Endothelial cell of umbilical vein (primary cell): ENCODE measurements around the gene VEZT. TPM values are rescaled to one million over a fixed set of nuclear protein-coding genes. Genes with fewer than 3 reads are reported as not detected.
A peak's percentile ranks its signal among the peaks of the same experiment; 100 is the strongest.

Experiments used
- BruUV-seq: library from RNA; stranded (reverse); fragments of 400-500 nt; replicated peaks from 2 replicates; lab custom pipeline; 2021; lab: Mats Ljungman, UMichigan
- CTCF ChIA-PET: fragments of 300-600, 350-600 bp; sonication (Branson Sonifier 250); formaldehyde crosslinking; loops from one replicate; lab custom pipeline; 2021; ENCODE audit warnings: antibody characterized with exemption, inconsistent platforms; lab: Charles Lee
- POLR2A ChIA-PET: fragments of 300-600, 350-600 bp; sonication (Branson Sonifier 250); formaldehyde crosslinking; loops from one replicate; lab custom pipeline; 2021; ENCODE audit warnings: antibody characterized with exemption, inconsistent platforms; lab: Charles Lee
- DNase-seq: peaks from one replicate; pipeline ENCODE4 v3.0.0-alpha.2; 2011; ENCODE audit warnings: low read depth, low spot score
- FAIRE-seq: peaks from 2 replicates; lab custom pipeline; 2011; peaks lifted over from hg19 to GRCh38; lab: Jason Lieb, UNC
- H2AFZ ChIP-seq: 2 replicates; pipeline ENCODE4 v1.6.0; 2012; ENCODE audit warnings: low read depth, low read length, control low read depth, inconsistent platforms
- H3K27ac ChIP-seq: 2 replicates; pipeline ENCODE4 v1.5.1; 2011; ENCODE audit warnings: low read depth, mild to moderate bottlenecking, control low read depth, low read length, moderate library complexity; ENCODE audit not compliant: insufficient read depth
- H3K27me3 ChIP-seq, 2 experiments: 2 replicates each; pipeline versions ENCODE4 v1.6.0 to v1.6.1; 2011; ENCODE audit warnings: low read length in 2 of 2, mixed read lengths in 1 of 2; ENCODE audit not compliant: control insufficient read depth in 2 of 2, insufficient read depth in 2 of 2
- H3K36me3 ChIP-seq, 2 experiments: 2 replicates in 1 of 2; 3 replicates in 1 of 2; pipeline ENCODE4 v1.5.1; 2011; ENCODE audit warnings: low read length in 2 of 2, mild to moderate bottlenecking in 1 of 2, moderate library complexity in 1 of 2; ENCODE audit not compliant: control insufficient read depth in 2 of 2, insufficient read depth in 2 of 2; ENCODE audit errors: extremely low read depth in 1 of 2
- H3K4me1 ChIP-seq: 3 replicates; pipeline ENCODE4 v1.5.1; 2011; ENCODE audit warnings: mild to moderate bottlenecking, low read length; ENCODE audit not compliant: control insufficient read depth, insufficient read depth; ENCODE audit errors: extremely low read depth
- H3K4me2 ChIP-seq: 2 replicates; pipeline ENCODE4 v1.6.1; 2011; ENCODE audit warnings: low read length, control low read depth, mixed read lengths; ENCODE audit not compliant: insufficient read depth
- H3K4me3 ChIP-seq, 3 experiments: fragments of 200-600 bp in 1 of 3; sonication (generic), shearing (Covaris generic) in 1 of 3; replicated peaks in 1 of 3; 2 replicates each; pipeline ENCODE4 v1.5.1; 2011 to 2016; ENCODE audit warnings: control low read depth in 3 of 3, low read length in 3 of 3, mild to moderate bottlenecking in 2 of 3, inconsistent platforms in 1 of 3, low read depth in 1 of 3, moderate library complexity in 1 of 3; ENCODE audit not compliant: insufficient read depth in 1 of 3
- H3K79me2 ChIP-seq: 2 replicates; pipeline ENCODE4 v1.6.0; 2012; ENCODE audit warnings: low read length, inconsistent platforms; ENCODE audit not compliant: control insufficient read depth, insufficient read depth
- H3K9ac ChIP-seq: replicated peaks from 2 replicates; pipeline ENCODE3; 2011; ENCODE audit warnings: low read length, control low read depth; ENCODE audit not compliant: insufficient read depth; ENCODE audit errors: extremely low read depth
- H3K9me1 ChIP-seq: replicated peaks from 3 replicates; pipeline ENCODE4 v1.6.0; 2011; ENCODE audit warnings: mild to moderate bottlenecking, low read length; ENCODE audit not compliant: control insufficient read depth, insufficient read depth; ENCODE audit errors: extremely low read depth
- H3K9me3 ChIP-seq: replicated peaks from 2 replicates; pipeline ENCODE4 v1.5.1; 2012; ENCODE audit warnings: low read length, inconsistent platforms; ENCODE audit not compliant: control insufficient read depth, insufficient read depth
- H4K20me1 ChIP-seq: replicated peaks from 2 replicates; pipeline ENCODE3; 2011; ENCODE audit warnings: mild to moderate bottlenecking, low read length; ENCODE audit not compliant: control insufficient read depth, insufficient read depth; ENCODE audit errors: extremely low read depth
- FOS ChIP-seq: IDR thresholded peaks from 2 replicates; pipeline ENCODE4 v1.6.1; 2011; ENCODE audit warnings: mild to moderate bottlenecking, low read length, moderate library complexity, borderline replicate concordance; ENCODE audit not compliant: insufficient read depth
- GATA2 ChIP-seq: IDR thresholded peaks from 2 replicates; pipeline ENCODE4 v1.7.0; 2011; ENCODE audit warnings: low read depth, mild to moderate bottlenecking, moderate library complexity, mixed read lengths, low read length; ENCODE audit not compliant: insufficient read length, insufficient read depth
- JUN ChIP-seq: IDR thresholded peaks from 2 replicates; pipeline ENCODE4 v1.6.1; 2011; ENCODE audit warnings: borderline replicate concordance, low read depth; ENCODE audit not compliant: insufficient read length, insufficient read depth
- MYC ChIP-seq: IDR thresholded peaks from one replicate; pipeline ENCODE4 v1.6.1; 2011; ENCODE audit warnings: mild to moderate bottlenecking, low read depth, low read length
- POLR2A ChIP-seq: IDR thresholded peaks from 2 replicates; pipeline ENCODE4 v1.6.1; 2012; ENCODE audit warnings: low read depth, mild to moderate bottlenecking, control low read depth, low read length
- POLR2AphosphoS5 ChIP-seq: IDR thresholded peaks from 2 replicates; pipeline ENCODE4 v1.6.1; 2012; ENCODE audit warnings: low read depth, mild to moderate bottlenecking, control low read depth, low read length, moderate library complexity; ENCODE audit not compliant: insufficient read depth
- dilution Hi-C: fragments of 300-500 bp; cut with MboI; formaldehyde crosslinking; loops from one replicate; pipeline ENCODE4 v1.15.0; 2019; ENCODE audit warnings: low sequenced_read_pairs; ENCODE audit not compliant: extremely low pct_ligation_motif_present
- intact Hi-C: fragments of 100-400 bp; cut with micrococcal nuclease; formaldehyde crosslinking; loops from one replicate; pipeline ENCODE4 v1.10.0; 2022
- polyA plus RNA-seq, 4 experiments: library from polyadenylated mRNA; depleted of rRNA in 3 of 4; stranded (reverse) in 3 of 4; unstranded in 1 of 4; fragments of >200 nt; gene quantifications; 2 replicates each; pipeline versions ENCODE4 v1.2.1 to v1.2.3, GENCODE V29; 2011 to 2012; ENCODE audit warnings: missing spikeins in 1 of 4
- total RNA-seq: library from RNA; stranded (reverse); gene quantifications from 2 replicates; pipeline ENCODE4 v1.2.3, GENCODE V29; 2021
- TF ChIP-seq, protein P1 (sequence below), 2 donors: IDR thresholded peaks; 1 replicate in 1 of 2; 2 replicates in 1 of 2; pipeline ENCODE4 v1.5.1; 2011; ENCODE audit warnings: low read length in 2 of 2, mild to moderate bottlenecking in 2 of 2, moderate library complexity in 2 of 2, control low read depth in 1 of 2, inconsistent platforms in 1 of 2, low read depth in 1 of 2; ENCODE audit not compliant: insufficient read depth in 1 of 2; ENCODE audit errors: extremely low read depth in 1 of 2

The VEZT gene
- total and polyA plus RNA-seq, 2 donors (not counting 3 experiments of a cell fraction or from before 2014, with no cell fraction given) = 57.8 to 91.3 TPM

- Histone ChIP-seq H3K27me3 (no peaks in the 10 kb centered on the region), H3K4me1 (peaks cover 45% of the 10 kb centered on the region), H2AFZ (no peak overlapping the region), H3K4me2 (peak overlapping the region; percentile 78), H3K79me2 (no peaks in the 10 kb centered on the region), H3K9me3 (no peaks in the 10 kb centered on the region), H3K9me1 (no peaks in the 10 kb centered on the region), H4K20me1 (no peaks in the 10 kb centered on the region), H3K27ac (peak overlapping the region; percentile 90), H3K9ac (peak overlapping the region; percentile 35), H3K4me3 (peak overlapping the region in 1 of 3 experiments; percentile 11), H3K36me3 (no peaks in the 10 kb centered on the region)
- intact Hi-C loops = loop anchor here (1.0 kb wide), 4 partner anchors 35 to 94 kb away; partner anchors contain the start of genes FGD6 and VEZT
- FAIRE-seq = peak; percentile 85
- ChIA-PET POLR2A (no interaction called here), CTCF (no interaction called here)
- peak; percentile 87 for TF ChIP-seq JUN
- TF ChIP-seq GATA2 = peak; percentile 92
- peak; percentile 89 for TF ChIP-seq POLR2AphosphoS5
- TF ChIP-seq, protein P1, sequence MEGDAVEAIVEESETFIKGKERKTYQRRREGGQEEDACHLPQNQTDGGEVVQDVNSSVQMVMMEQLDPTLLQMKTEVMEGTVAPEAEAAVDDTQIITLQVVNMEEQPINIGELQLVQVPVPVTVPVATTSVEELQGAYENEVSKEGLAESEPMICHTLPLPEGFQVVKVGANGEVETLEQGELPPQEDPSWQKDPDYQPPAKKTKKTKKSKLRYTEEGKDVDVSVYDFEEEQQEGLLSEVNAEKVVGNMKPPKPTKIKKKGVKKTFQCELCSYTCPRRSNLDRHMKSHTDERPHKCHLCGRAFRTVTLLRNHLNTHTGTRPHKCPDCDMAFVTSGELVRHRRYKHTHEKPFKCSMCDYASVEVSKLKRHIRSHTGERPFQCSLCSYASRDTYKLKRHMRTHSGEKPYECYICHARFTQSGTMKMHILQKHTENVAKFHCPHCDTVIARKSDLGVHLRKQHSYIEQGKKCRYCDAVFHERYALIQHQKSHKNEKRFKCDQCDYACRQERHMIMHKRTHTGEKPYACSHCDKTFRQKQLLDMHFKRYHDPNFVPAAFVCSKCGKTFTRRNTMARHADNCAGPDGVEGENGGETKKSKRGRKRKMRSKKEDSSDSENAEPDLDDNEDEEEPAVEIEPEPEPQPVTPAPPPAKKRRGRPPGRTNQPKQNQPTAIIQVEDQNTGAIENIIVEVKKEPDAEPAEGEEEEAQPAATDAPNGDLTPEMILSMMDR (IDR thresholded peaks at IDR 0.05; ENCODE audit: extremely low read depth in 1 of 2, insufficient read depth in 1 of 2, low read depth in 1 of 2, low read length in 2 of 2) = no peak
- TF ChIP-seq MYC = no peak
- TF ChIP-seq FOS = peak; percentile 96
- TF ChIP-seq POLR2A = peak; percentile 48
- peak; percentile 96 for DNase-seq
- no TSS peak for BruUV-seq
- dilution Hi-C loops = no loop called here
Observed at GRCh38 chr12:95169368-95169767, 48.2 kb upstream of the VEZT start.
